Activated CD4-positive, alpha-beta T cell treated with anti-CD3 and anti-CD28 coated beads, Interleukin-2, amount 50 U/mL, for 16 hours (primary cell): ENCODE results near the gene FAM168B.
"Not testable (repeated sequence)": the region's sequence is repeated elsewhere in the genome, so short reads cannot be mapped to it uniquely, and the experiment has no call there.

Experiments
- DNase-seq: peaks from one replicate; pipeline ENCODE4 v3.0.0-alpha.2; 2020

The FAM168B gene

GRCh38 chr2:131093006-131093695 lies at the start of gene FAM168B:
FAM168B (minus strand) TSS chr2:131093460; CDS start chr2:131082646, 10,814 bp downstream.
- DNase-seq: peak; percentile 91

- DNase-seq: no peak
These were observed 49.6 kb upstream of the FAM168B start for GRCh38 chr2:131142849-131143248.

- no peak for DNase-seq
These were observed 47.3 kb upstream of the FAM168B start for GRCh38 chr2:131140581-131140980.

GRCh38 chr2:131132729-131133128 lies 39.5 kb upstream of the FAM168B start:
- DNase-seq: no peak

- DNase-seq: no peak
These were observed 37.0 kb upstream of the FAM168B start for GRCh38 chr2:131130298-131130596.

GRCh38 chr2:131127981-131128380 lies 34.7 kb upstream of the FAM168B start:
- DNase-seq: no peak

GRCh38 chr2:131127076-131127475 lies 33.8 kb upstream of the FAM168B start:
- no peak for DNase-seq

- DNase-seq: no peak
These were observed 33.2 kb upstream of the FAM168B start for GRCh38 chr2:131126436-131126835.

- DNase-seq: no peak
These were observed 32.0 kb upstream of the FAM168B start for GRCh38 chr2:131125195-131125757.

GRCh38 chr2:131123192-131123591 lies 29.9 kb upstream of the FAM168B start:
- DNase-seq: no peak

GRCh38 chr2:131122496-131122895 lies 29.2 kb upstream of the FAM168B start:
- no peak for DNase-seq

GRCh38 chr2:131121464-131121863 lies 28.2 kb upstream of the FAM168B start:
- no peak for DNase-seq

- no peak for DNase-seq
These were observed 27.6 kb upstream of the FAM168B start for GRCh38 chr2:131120815-131121317.

- peak; percentile 5 for DNase-seq
These were observed 22.5 kb upstream of the FAM168B start for GRCh38 chr2:131115752-131116151.

GRCh38 chr2:131114950-131115349 lies 21.7 kb upstream of the FAM168B start:
- not testable (repeated sequence) for DNase-seq

- no peak for DNase-seq
These were observed 20.4 kb upstream of the FAM168B start for GRCh38 chr2:131113566-131114227.

GRCh38 chr2:131112529-131112928 lies 19.3 kb upstream of the FAM168B start:
- DNase-seq: no peak

- DNase-seq: peak; percentile 15
These were observed 12.9 kb upstream of the FAM168B start for GRCh38 chr2:131105950-131106801.

- DNase-seq: peak; percentile 96
These were observed 12.1 kb upstream of the FAM168B start, which contains the start of gene PLEKHB2 for GRCh38 chr2:131105156-131105949. PLEKHB2 (plus strand) TSS chr2:131105336; CDS start chr2:131120942, 15,606 bp downstream.

GRCh38 chr2:131104487-131105155 lies 11.4 kb upstream of the FAM168B start:
- peak; percentile 67 for DNase-seq

- DNase-seq: no peak
These were observed 9.9 kb upstream of the FAM168B start for GRCh38 chr2:131103165-131103564.
